GM21360 (cell line): ENCODE measurements around the gene MCOLN2.
A peak's percentile ranks its signal among the peaks of the same experiment; 100 is the strongest.
"Not testable (repeated sequence)": the region's sequence is repeated elsewhere in the genome, so short reads cannot be mapped to it uniquely, and the experiment has no call there.

Source experiments
- ATAC-seq: cut with Tn5 transposase; IDR thresholded peaks from one replicate; pipeline ENCODE4 v1.9.1; 2021; ENCODE audit warnings: mild to moderate bottlenecking, moderate library complexity; ENCODE audit not compliant: unreplicated experiment

MCOLN2 gene

GRCh38 chr1:84944767-84945486 lies 52.0 kb downstream of the MCOLN2 start:
- peak; percentile 76 for ATAC-seq

- no peak for ATAC-seq
These were observed 55.1 kb downstream of the MCOLN2 start for GRCh38 chr1:84941843-84942242.

GRCh38 chr1:84940481-84940880 lies 56.4 kb downstream of the MCOLN2 start:
- ATAC-seq, result no peak

GRCh38 chr1:84939761-84940160 lies 57.2 kb downstream of the MCOLN2 start:
- no peak for ATAC-seq

GRCh38 chr1:84939151-84939550 lies 57.8 kb downstream of the MCOLN2 start:
- ATAC-seq, result no peak

- no peak for ATAC-seq
These were observed 60.6 kb downstream of the MCOLN2 start for GRCh38 chr1:84936116-84936810.

- ATAC-seq, result no peak
These were observed 63.8 kb downstream of the MCOLN2 start for GRCh38 chr1:84933011-84933611.

GRCh38 chr1:84930831-84931230 lies 66.1 kb downstream of the MCOLN2 start:
- ATAC-seq, result no peak

GRCh38 chr1:84930329-84930728 lies 66.6 kb downstream of the MCOLN2 start:
- no peak for ATAC-seq

GRCh38 chr1:84929581-84929980 lies 67.3 kb downstream of the MCOLN2 start:
- ATAC-seq, result no peak

GRCh38 chr1:84928979-84929378 lies 67.9 kb downstream of the MCOLN2 start:
- no peak for ATAC-seq

- no peak for ATAC-seq
These were observed 73.6 kb downstream of the MCOLN2 start for GRCh38 chr1:84923317-84923716.

GRCh38 chr1:84920159-84920558 lies 76.8 kb downstream of the MCOLN2 start:
- no peak for ATAC-seq

GRCh38 chr1:84919461-84919970 lies 77.4 kb downstream of the MCOLN2 start:
- ATAC-seq, result no peak

- no peak for ATAC-seq
These were observed 78.1 kb downstream of the MCOLN2 start for GRCh38 chr1:84918726-84919336.

- ATAC-seq, result no peak
These were observed 80.0 kb downstream of the MCOLN2 start for GRCh38 chr1:84916897-84917296.

GRCh38 chr1:84913555-84913892 lies 83.4 kb downstream of the MCOLN2 start:
- peak; percentile 66 for ATAC-seq

GRCh38 chr1:84912726-84913554 lies 84.0 kb downstream of the MCOLN2 start:
- no peak for ATAC-seq

GRCh38 chr1:84908746-84909464 lies 88.0 kb downstream of the MCOLN2 start:
- ATAC-seq, result not testable (repeated sequence)
